ENCODE data around the gene KIAA0586. TPM values are rescaled to one million over a fixed set of nuclear protein-coding genes. Genes with fewer than 3 reads are reported as not detected.
A peak's percentile ranks its signal among the peaks of the same experiment; 100 is the strongest.
"Not testable (repeated sequence)": the region's sequence is repeated elsewhere in the genome, so short reads cannot be mapped to it uniquely, and the experiment has no call there.

The KIAA0586 gene
- polyA plus RNA-seq, 5 donors: 16.3 to 26.6 (median 23.8) TPM

DNA sequence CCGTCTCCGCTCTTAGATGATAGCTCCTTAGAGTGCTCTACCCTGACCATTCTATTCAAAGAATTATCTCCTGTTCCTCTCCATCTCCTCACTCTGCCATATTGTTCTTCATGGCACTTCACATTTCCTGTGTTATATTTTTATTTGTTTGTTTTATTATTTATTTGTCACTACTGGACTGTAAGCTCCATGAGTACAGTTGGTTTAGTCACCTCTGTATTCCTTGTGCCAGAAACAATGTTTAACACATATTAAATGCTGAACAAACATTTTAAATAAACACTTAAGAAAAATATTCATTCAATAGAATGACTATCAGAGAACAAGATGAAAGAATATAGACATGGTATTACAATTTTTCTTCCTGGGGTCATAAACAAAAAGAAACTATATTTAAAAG is 35.6 kb downstream of the KIAA0586 start:
- no peak for DNase-seq

DNA sequence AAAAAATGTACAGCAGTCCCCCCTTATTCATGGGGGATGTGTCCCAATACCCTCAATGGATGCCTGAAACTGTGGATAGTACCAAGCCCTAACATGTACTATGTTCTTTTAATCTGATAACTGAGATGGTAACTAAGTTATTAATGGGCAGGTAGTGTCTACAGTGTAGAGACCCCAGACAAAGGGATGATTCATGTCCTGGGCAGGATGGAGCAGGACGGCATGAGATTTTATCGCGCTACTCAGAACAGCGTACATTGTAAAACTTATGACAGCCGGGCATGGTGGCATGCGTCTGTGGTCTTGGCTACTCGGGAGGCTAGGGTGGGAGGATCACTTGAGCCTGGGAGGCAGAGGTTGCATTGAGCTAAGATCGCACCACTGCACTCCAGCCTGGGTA is 37.1 kb downstream of the KIAA0586 start:
- DNase-seq: no peak

DNA sequence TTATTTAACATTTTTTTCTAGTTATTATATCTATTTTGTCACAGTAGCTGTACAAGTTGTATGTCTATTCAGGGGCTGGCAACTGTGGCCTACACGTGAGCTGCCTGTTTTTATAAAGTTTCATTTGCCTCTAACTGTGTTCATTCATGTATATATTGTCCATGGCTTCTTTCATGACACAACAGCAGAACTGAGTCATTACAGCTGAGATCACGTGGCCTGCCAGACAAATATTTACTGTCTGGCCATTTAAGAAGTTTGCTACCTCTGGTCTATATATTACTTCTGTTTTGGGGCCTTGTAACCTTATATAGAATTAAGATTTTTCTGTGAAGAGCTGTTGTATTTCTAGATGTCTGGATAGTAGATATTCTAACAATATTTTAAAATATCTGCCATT is 37.9 kb downstream of the KIAA0586 start:
- no peak for DNase-seq

DNA sequence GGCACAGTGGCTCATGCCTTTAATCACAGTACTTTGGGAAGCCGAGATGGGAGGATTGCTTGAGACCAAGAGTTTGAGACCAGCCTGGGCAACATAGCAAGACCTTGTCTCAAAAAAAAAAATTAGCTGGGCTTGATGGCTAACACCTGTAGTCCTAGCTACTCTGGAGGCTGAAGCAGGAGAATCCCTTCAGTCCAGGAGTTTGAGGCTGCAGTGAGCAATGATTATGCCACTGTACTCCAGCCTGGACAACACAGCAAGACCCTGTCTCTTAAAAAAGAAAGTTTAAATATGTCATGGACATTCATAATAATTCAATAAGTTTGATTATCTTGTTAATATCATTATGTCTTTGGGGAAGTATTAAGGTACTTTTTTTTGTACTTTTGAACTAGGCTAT is 38.9 kb downstream of the KIAA0586 start:
- no peak for DNase-seq

DNA sequence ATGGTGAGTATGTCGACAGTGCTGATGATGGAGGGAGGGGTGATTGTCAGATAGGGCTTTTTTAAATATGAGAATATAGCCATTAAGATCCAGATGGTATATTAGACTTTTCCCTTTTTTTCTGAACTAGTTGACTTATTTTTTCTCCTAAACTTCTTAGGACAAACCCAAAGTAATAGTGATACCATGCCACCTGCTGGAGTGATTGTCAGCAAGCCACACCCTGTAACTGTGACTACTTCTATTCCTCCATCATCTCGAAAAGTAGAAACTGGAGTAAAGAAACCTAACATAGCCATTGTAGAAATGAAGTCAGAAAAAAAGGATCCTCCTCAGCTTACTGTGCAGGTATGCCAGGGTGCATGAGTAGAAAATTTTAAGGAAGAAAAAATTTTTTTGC is 40.1 kb downstream of the KIAA0586 start:
- DNase-seq: no peak

DNA sequence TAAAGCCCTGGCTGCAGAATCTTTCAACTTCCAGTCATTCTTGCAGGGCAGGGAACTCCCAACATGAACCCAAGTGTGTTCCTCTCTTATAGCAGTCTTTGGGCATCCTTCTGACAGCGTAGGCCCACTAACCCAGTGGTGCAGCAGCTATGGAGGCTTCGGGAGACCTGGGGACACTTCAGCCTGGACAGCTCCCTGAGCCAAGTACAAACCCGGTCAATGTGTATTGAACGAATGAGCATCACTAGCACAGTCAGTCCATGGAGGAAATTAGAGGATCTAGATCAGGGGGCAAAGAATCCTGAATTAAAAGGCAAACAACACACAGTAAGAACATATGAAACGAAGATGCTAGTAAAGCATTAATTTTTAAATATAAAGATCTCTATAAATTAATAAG is 41.8 kb downstream of the KIAA0586 start:
- DNase-seq: no peak

DNA sequence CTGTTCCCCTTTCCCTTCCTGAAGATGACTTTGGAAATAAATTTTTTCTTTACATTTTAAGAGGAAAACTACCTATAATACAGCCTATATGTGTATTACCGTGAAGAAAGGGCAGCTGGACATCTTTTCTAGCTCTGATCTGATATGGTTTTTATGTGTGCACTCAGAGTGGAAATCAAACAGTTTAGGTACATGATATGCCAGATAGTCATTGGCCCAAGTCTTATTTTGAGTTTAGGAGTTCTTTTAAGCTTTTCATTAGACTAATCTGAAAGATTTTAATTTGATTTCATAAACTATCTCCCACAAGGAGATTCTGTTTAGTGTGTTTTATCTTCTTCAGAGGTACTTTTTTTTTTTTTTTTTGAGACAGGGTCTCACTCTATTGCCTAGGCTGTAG is 48.8 kb downstream of the KIAA0586 start:
- DNase-seq: no peak

DNA sequence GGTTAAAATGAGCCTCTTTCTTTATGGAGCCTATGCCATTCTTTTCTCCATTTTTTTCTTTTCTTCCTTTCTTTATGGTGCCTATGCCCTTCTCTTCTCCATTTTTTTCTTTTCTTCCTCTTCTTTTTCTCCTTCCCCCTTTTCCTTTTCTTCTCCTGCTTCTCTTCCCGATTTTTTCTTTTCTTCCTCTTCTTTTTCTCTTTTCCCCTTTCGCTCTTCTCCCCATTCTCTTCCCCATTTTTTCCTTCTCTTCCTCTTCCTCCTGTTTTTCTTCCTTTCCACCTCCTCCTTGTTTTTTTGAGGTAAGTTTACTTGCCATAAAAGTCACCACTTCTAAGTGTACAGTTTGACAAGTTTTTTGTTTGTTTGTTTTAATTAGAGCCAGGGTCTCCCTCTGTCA is 50.1 kb downstream of the KIAA0586 start:
- no peak for DNase-seq

DNA sequence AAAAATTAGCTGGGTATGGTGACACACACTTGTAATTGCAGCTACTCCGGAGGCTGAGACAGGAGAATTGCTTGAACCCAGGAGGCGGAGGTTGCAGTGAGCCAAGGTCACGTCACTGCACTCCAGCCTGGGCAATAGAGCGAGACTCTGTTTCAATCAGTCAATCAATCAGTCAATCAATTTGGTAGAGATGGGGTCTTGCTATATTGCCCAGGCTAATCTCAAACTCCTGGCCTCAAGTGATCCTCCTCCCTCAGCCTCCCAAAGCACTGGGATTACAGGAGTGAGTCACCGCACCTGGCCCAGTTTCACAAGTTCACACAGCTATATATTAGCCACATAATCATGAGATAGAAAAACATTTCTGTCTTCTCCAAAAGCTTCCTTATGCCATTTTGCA is 50.8 kb downstream of the KIAA0586 start:
- not testable (repeated sequence) for DNase-seq

DNA sequence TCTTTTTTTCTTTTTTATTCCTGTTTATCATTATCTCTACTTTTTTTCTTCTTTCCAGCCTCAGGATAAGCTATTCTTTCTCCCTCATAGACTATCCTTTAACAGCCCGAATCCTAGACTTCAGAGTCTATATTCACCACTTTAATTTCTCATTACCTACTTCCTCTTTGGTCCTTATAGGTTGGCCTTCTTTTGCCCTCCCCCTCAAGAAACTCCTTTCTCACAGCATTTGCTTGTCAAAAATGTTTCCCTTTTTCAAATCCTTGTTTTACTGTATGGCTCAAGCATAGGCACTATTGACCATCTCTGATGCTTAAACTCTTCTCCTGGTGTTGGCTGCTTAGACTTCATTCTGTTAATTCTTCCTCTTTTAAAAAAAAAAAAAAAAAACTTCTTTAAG is 52.5 kb downstream of the KIAA0586 start:
- DNase-seq: no peak

DNA sequence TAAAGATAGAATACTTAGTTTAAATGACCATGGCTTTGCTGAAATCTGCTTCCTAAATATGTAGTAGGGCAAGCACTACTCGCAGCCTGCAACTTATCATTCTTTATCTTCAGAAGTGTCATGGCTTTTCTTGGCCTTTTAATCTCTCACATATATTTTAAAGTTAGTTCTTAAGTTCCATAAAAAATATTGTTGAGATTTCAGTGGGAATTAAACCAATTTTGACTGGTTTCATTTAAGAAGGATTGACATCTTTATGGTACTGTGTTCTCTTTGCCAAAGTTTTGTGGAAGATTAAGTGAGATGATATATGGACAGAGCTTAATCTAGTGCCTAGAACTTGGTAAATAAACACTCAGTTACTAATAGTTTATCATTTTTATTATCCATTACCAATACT is 56.7 kb downstream of the KIAA0586 start:
- DNase-seq: no peak

DNA sequence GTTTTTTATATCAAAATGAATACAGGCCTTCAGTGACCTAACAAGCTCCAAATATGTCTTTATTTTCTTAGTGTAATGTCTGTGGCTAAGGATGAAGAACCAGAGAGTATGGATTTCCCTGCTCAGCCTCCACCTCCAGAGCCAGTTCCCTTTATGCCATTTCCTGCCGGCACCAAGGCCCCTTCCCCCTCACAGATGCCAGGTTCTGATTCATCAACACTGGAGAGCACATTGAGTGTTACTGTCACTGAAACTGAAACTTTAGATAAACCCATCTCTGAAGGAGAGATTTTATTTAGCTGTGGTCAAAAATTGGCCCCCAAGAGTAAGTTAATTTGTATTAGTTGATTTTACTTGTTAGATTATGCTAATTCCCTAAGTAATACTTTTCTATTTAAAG is 61.0 kb downstream of the KIAA0586 start:
- DNase-seq: no peak

DNA sequence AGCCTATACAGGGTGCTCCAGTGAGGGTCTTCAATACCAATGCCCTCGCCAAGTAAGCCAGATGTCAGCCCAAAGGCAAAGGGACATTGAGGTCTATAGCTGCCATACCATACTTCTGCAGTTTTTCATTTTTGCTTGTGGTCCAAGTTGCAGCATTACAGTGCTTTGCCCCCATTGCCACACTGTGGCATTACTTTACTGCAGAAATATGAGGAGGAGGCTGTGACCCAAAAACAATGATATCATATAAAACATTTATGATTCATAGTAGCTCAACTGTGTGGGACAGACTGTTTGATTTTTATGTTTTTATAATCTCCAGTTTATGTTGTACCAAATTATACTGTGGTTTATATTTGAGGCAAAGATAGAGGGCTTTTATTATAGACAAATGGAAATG is 64.1 kb downstream of the KIAA0586 start:
- DNase-seq: no peak

DNA sequence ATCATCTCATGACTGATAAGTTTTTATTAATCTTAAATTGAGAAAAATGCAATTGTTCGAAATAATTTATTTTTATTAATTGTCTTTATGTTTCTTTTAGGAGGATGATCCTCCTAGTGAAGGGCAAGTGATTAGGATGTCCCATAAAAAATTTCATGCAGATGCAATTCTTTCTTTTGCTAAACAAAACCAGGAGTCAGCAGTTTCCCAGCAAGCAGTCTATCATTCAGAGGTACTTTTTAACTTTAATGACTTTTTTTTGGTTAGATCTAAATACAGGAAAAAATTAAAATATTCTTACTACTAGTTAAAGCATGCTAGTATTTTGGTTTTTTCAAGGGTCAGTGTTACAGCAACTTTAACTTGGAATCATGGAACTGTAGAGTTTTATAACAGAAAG is 64.5 kb downstream of the KIAA0586 start:
- no peak for DNase-seq

DNA sequence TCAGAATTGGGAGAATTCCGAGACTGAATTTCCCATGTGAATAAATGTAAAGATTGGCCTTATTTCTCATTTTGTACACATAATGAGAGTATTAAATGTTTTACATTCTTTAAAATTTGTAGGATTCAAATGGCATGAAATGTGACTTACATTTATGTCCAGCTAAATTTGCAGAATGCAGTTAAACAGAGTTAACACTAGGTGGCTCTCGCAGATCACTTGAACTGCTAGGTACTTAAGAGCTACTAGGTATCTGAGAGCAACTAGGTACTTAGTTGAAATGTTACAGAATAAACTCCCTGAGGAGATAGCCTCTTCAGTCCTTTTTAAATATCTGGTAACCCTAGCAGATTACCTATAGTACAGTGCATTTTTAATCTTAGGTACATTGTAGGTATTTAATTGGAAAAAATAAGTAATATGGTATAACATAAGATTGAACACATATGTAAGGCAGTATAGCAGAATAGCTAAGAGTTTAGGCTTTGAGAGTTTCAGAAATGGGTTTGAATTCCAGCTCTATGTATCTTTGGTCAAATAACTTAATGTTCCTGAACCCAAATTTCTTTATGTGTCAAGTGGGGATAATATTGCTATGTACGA is 73.8 kb downstream of the KIAA0586 start:
- peak; percentile 31 to 46 for DNase-seq

DNA sequence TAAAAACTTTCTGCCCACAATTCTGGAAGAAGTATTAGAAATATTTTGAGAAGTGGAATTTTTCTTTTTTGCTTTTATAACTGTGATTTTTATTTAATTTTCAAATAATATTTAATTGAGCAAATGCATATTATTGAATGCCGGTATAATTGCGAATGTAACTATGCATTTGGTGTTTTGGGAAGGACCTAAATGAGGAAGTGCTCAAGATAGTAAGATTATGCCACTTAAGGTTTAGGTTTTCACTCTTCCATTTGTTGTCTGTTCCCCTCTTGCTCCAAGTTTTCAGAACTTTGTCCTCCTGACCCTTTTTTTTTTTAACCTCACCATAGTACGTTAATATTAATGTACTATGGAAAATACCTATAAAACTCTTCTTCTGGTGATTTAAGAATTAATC is 85.8 kb downstream of the KIAA0586 start:
- no peak for DNase-seq

DNA sequence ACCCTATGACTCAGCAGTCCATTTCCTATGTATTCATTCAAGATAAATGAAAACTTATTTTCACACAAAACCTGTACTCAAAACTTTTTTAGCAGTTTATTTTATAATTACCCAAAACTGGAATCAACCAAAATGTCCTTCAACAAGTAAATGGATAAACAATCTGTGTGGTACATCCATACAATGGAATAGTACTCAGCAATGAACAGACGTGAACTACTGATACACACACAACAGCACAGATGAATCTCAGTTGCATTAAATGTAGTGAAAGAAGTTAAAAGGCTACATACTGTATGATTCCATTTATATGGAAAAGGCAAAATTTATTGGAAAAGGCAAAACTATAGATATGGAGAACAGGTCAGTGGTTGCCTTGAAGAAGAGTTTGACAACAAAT is 90.1 kb downstream of the KIAA0586 start:
- DNase-seq: no peak

DNA sequence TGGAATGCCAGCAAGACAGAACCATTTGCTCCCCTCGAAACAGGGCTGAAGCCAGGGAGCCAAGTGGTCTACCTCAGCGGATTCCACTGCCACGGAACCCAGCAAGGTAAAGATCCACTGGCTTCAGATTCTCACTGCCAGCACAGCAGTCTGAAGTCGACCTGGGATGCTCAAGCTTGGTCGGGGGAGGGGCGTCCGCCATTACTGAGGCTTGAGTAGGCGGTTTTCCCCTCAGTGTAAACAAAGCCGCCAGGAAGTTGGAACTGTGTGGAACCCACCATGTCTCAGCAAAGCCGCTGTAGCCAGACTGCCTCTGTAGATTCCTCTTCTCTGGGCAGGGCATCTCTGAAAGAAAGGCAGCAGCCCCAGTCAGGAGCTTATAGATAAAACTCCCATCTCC is 98.2 kb downstream of the KIAA0586 start:
- DNase-seq: not testable (repeated sequence)

DNA sequence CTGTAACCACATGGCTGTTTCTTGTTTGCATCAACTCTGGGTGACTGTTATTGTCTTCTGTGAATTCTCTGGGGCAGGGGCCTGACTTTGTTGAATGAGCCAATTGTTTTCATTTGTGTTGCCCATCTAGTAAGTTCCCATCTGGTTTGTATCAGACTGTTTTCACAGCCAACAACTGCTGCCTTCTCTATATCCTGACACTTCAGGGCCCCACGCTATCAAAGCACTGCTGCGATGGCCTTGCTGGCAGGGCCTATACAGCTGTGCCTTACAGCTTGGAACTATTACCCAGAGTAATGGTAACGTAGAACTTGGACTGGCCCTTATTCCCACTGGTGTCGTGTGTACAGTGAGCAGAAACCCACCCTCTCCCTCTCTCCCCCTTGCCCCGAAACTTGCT is 105.9 kb downstream of the KIAA0586 start:
- peak; percentile 36 to 42 for DNase-seq

DNA sequence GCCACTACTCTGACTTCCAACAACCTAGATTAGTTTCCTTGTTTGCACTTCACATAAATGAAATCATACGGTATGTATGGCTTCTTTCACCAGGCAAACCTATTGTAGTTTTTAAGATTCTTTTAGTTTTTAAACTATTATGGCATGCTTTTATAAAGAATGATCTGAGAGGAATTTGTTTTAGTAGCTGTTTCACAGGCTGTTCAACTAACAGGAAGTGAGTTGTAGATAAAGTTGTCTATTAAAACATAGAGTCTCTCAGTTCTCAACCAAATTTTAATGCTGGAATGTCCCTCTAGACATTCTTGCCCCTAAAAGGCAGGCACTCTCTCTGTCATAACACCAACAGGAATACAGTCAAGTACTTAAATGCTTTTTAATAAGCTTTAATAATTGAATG is 107.5 kb downstream of the KIAA0586 start:
- DNase-seq: peak in 1 of 2 donors; percentile 15

DNA sequence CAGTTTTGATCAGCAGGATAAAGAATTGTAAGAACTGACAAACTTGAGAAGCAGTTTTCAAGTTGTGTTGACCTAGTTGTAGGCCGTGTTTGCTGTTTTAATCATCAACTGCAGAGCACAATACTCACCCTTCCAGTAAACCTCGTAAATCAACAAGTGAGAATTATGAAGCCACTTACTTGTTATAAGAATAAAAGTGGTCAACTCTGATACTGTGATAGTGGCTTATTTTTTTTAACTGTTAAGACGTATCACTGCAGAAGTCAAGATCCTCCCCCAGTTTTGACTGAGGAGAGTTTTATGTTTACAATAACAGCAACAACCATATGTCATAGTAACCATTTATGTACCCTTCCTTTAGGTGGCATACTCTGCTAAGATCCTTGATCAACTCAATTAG is 109.5 kb downstream of the KIAA0586 start:
- no peak for DNase-seq

DNA sequence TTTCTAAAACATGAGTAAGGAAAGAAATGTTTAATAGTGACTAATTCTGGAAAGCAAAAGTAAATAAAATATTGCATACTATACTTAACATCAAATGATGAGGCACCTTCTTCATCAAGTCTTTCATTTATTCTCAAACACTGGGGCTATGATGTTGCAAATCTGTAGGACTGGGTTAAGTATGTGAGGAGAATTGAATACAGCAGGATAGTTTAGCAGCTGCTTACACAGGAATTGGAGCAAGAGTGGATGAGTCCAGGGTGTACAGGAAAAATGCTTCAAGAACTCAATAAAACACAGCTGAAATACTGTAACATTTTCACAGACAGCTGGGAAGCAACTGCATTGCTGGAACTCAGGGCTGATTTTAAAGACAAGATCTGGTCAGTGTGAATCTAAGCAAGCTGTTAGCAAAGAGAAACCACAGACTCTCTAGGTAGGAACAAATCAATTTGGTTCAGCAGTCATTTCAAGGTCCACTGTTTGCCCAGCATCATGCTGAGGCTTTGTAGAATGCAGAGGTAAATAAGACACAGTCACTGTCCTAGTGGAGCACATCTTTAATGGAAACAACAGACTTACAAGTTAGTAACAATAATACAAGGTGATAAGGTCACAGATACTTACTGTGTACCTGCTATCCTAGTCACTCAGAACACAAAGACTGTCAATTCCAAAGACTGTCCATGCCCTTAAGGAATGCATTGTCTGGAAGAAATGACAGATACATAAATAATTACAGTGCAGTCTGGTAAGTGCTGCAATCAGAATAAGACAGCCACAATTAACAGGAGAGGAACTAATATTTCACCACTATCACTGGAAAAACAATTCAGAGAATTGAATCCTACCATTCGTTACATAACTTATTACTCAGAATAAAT is 113.5 kb downstream of the KIAA0586 start:
- DNase-seq: peak; percentile 57 to 68

DNA sequence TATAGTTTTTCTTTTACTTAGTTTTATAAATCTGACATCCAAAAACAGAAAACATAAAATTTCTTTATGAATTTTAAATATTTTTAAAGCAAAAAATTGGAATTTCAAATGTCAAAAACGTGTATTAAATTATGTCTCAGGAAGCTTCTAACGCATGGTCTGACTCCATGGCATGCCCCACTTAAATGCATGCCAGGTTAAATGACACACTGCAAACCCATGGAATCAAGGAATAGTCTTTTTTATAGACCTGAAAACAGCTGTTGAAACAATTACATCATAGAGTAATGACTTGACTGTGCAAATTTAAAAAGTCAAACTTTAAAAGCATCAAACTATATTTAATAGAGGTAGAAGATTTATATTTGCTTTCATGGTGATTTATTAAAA is 114.1 kb downstream of the KIAA0586 start:
- no peak for DNase-seq

DNA sequence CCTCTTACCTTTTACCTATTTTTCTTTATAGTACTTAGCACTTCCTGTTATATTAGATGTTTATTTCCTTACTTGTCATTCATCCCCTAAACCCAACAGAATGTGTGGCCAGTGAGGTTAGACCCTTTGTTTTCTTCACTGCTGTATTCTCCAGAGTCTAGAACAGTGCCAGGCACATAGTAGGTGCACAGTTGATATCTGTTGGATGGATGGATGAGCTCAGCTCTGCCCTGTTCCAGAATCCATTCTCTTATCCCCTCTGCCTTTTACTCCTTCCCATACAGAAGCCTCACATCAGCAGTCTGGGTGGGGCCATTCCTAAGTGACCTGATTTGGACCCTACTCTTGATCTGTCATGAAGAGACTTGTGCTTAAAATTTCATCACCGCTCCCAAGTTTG is 115.7 kb downstream of the KIAA0586 start:
- DNase-seq: no peak
